Measurements from ENCODE around the gene CNIH2.
"Not testable (repeated sequence)": the region's sequence is repeated elsewhere in the genome, so short reads cannot be mapped to it uniquely, and the experiment has no call there.

The CNIH2 gene

GRCh38 chr11:66276619-66277018 lies 1.4 kb upstream of the CNIH2 start:
- DNase-seq (ENCODE audit: low spot score); FAIRE-seq: not testable (repeated sequence)

- not testable (repeated sequence) for DNase-seq (ENCODE audit: low spot score); FAIRE-seq
Measured at GRCh38 chr11:66277064-66277463, 911 bp upstream of the CNIH2 start.

GRCh38 chr11:66278363-66279091 lies 552 bp downstream of the CNIH2 start:
- no peak for FAIRE-seq
- DNase-seq (ENCODE audit: low spot score) = no peak

GRCh38 chr11:66279092-66279734 lies 1.2 kb downstream of the CNIH2 start:
- FAIRE-seq = peak; percentile 13
- no peak for DNase-seq (ENCODE audit: low spot score)

- DNase-seq (ENCODE audit: low spot score) (no peak), FAIRE-seq (no peak)
Measured at GRCh38 chr11:66280428-66280827, 2.5 kb downstream of the CNIH2 start.

- FAIRE-seq = no peak
- DNase-seq (ENCODE audit: low spot score) = no peak
Measured at GRCh38 chr11:66281001-66281400, 3.0 kb downstream of the CNIH2 start.

GRCh38 chr11:66281776-66282467 lies 3.9 kb downstream of the CNIH2 start:
- no peak for FAIRE-seq
- no peak for DNase-seq (ENCODE audit: low spot score)

- DNase-seq (ENCODE audit: low spot score) (peak; percentile 98), FAIRE-seq (peak; percentile 98)
Measured at GRCh38 chr11:66282468-66283455, 4.8 kb downstream of the CNIH2 start.

GRCh38 chr11:66283461-66284105 lies 5.6 kb downstream of the CNIH2 start:
- no peak for DNase-seq (ENCODE audit: low spot score)
- no peak for FAIRE-seq

- FAIRE-seq (no peak), DNase-seq (ENCODE audit: low spot score) (no peak)
Measured at GRCh38 chr11:66284526-66285078, 6.6 kb downstream of the CNIH2 start.

- no peak for FAIRE-seq
- no peak for DNase-seq (ENCODE audit: low spot score)
Measured at GRCh38 chr11:66285250-66285947, 7.4 kb downstream of the CNIH2 start.

- FAIRE-seq (no peak), DNase-seq (ENCODE audit: low spot score) (no peak)
Measured at GRCh38 chr11:66286699-66287098, 8.7 kb downstream of the CNIH2 start.

- DNase-seq (ENCODE audit: low spot score) (no peak), FAIRE-seq (no peak)
Measured at GRCh38 chr11:66287211-66287888, 9.4 kb downstream of the CNIH2 start.

GRCh38 chr11:66287889-66288670 lies 10.1 kb downstream of the CNIH2 start:
- FAIRE-seq (no peak), DNase-seq (ENCODE audit: low spot score) (no peak)

GRCh38 chr11:66288671-66289547 lies 10.9 kb downstream of the CNIH2 start, which contains the start of gene YIF1A:
YIF1A (minus strand) TSS chr11:66289143; CDS start chr11:66288985, 158 bp downstream.
- peak; percentile 98 for FAIRE-seq
- DNase-seq (ENCODE audit: low spot score) = peak; percentile 100

GRCh38 chr11:66289548-66290329 lies 11.8 kb downstream of the CNIH2 start:
- peak; percentile 78 for DNase-seq (ENCODE audit: low spot score)
- no peak for FAIRE-seq

- FAIRE-seq = no peak
Measured at GRCh38 chr11:66290330-66290621, 12.3 kb downstream of the CNIH2 start.

More at GRCh38 chr11:66290330-66290621, 12.3 kb downstream of the CNIH2 start:
- no peak for DNase-seq (ENCODE audit: low spot score)

Measured in urothelium cell line (cell line).